SK-N-SH (cell line): ENCODE data around the gene TRIM8. TPM values are rescaled to one million over a fixed set of nuclear protein-coding genes. Genes with fewer than 3 reads are reported as not detected.

Experiments used
- CTCF ChIA-PET: fragments of 300-600, 350-600 bp; formaldehyde crosslinking; extraction: SDS; loops from one replicate; lab custom pipeline; 2021; lab: Yijun Ruan, JAX
- POLR2A ChIA-PET: fragments of 350-600 bp; sonication (Branson Sonifier 250); formaldehyde crosslinking; extraction: SDS; loops from one replicate; lab custom pipeline; 2020; ENCODE audit warnings: antibody characterized with exemption, inconsistent platforms; lab: Yijun Ruan, JAX
- DNase-seq: peaks from one replicate; pipeline ENCODE4 v3.0.0; 2012
- H2AFZ ChIP-seq: fragments of 200-600 bp; sonication (generic); 2 replicates; pipeline ENCODE4 v1.8.1; 2016; ENCODE audit warnings: antibody characterized with exemption, mild to moderate bottlenecking, low read depth
- H3F3A ChIP-seq: fragments of 200-600 bp; sonication (generic); replicated peaks from 2 replicates; pipeline ENCODE3; 2016; ENCODE audit warnings: antibody characterized with exemption, mild to moderate bottlenecking; ENCODE audit not compliant: insufficient read depth
- H3K27ac ChIP-seq, 2 experiments: fragments of 200-500 bp in 1 of 2; fragments of 200-600 bp in 1 of 2; sonication (Bioruptor generic) in 1 of 2; sonication (generic), shearing (Covaris generic) in 1 of 2; 2 replicates each; pipeline versions ENCODE4 v1.5.1 to v1.6.1; 2014 to 2016; ENCODE audit warnings: low read depth in 2 of 2, inconsistent platforms in 1 of 2, low read length in 1 of 2, mild to moderate bottlenecking in 1 of 2, mixed read lengths in 1 of 2
- H3K27me3 ChIP-seq: fragments of 200-600 bp; sonication (generic), shearing (Covaris generic); 2 replicates; pipeline ENCODE4 v1.6.1; 2016; ENCODE audit warnings: mixed run types; ENCODE audit not compliant: insufficient read depth
- H3K36me3 ChIP-seq, 2 experiments: fragments of 200-500 bp in 1 of 2; fragments of 200-600 bp in 1 of 2; sonication (Bioruptor generic) in 1 of 2; sonication (generic) in 1 of 2; replicated peaks in 1 of 2; 2 replicates each; pipeline versions ENCODE3 to v1.5.1; 2014 to 2016; ENCODE audit warnings: low read length in 1 of 2, mild to moderate bottlenecking in 1 of 2; ENCODE audit not compliant: insufficient read depth in 2 of 2, control insufficient read depth in 1 of 2
- H3K4me1 ChIP-seq, 2 experiments: fragments of 200-500 bp in 1 of 2; fragments of 200-600 bp in 1 of 2; sonication (Bioruptor generic) in 1 of 2; sonication (generic), shearing (Covaris generic) in 1 of 2; 2 replicates each; pipeline versions ENCODE4 v1.5.1 to v1.6.1; 2014 to 2016; ENCODE audit warnings: low read depth in 1 of 2, low read length in 1 of 2, mixed run types in 1 of 2; ENCODE audit not compliant: insufficient read depth in 2 of 2, control insufficient read depth in 1 of 2
- H3K4me2 ChIP-seq: fragments of 200-600 bp; sonication (generic), shearing (Covaris generic); 2 replicates; pipeline ENCODE4 v1.6.1; 2017; ENCODE audit warnings: mixed run types
- H3K4me3 ChIP-seq, 2 experiments: fragments of 200-500 bp in 1 of 2; fragments of 200-600 bp in 1 of 2; sonication (Bioruptor generic) in 1 of 2; sonication (generic), shearing (Covaris generic) in 1 of 2; 2 replicates each; pipeline versions ENCODE4 v1.5.1 to v1.8.1; 2014 to 2016; ENCODE audit warnings: low read depth in 2 of 2, inconsistent platforms in 1 of 2, low read length in 1 of 2, mild to moderate bottlenecking in 1 of 2, mixed read lengths in 1 of 2, moderate library complexity in 1 of 2
- H3K79me2 ChIP-seq: fragments of 200-600 bp; sonication (generic); 2 replicates; pipeline ENCODE4 v1.8.1; 2017; ENCODE audit warnings: mild to moderate bottlenecking; ENCODE audit not compliant: insufficient read depth
- H3K9ac ChIP-seq: fragments of 200-600 bp; sonication (generic); 2 replicates; pipeline ENCODE4 v1.6.1; 2017; ENCODE audit warnings: mixed run types
- H3K9me2 ChIP-seq: fragments of 200-600 bp; sonication (generic); 2 replicates; pipeline ENCODE4 v1.6.1; 2017; ENCODE audit warnings: mixed run types
- H3K9me3 ChIP-seq: fragments of 200-600 bp; sonication (generic); 2 replicates; pipeline ENCODE4 v1.6.1; 2017; ENCODE audit warnings: mixed run types, mild to moderate bottlenecking, moderate library complexity
- H4K20me1 ChIP-seq: fragments of 200-600 bp; sonication (generic); 2 replicates; pipeline ENCODE4 v1.6.1; 2017; ENCODE audit warnings: mild to moderate bottlenecking, mixed run types; ENCODE audit not compliant: insufficient read depth
- FOSL2 ChIP-seq: IDR thresholded peaks from 2 replicates; pipeline ENCODE4 v1.4.0; 2012; ENCODE audit warnings: low read depth, mild to moderate bottlenecking, moderate library complexity, borderline replicate concordance
- FOXJ3 ChIP-seq: sonication (generic); formaldehyde crosslinking; IDR thresholded peaks from 2 replicates; pipeline ENCODE4 v1.5.1; 2020; ENCODE audit warnings: mild to moderate bottlenecking, missing genetic modification reagents
- FOXM1 ChIP-seq: IDR thresholded peaks from 2 replicates; pipeline ENCODE4 v1.4.0; 2012; ENCODE audit warnings: low read depth, mild to moderate bottlenecking
- GABPA ChIP-seq: IDR thresholded peaks from 2 replicates; pipeline ENCODE4 v1.4.0; 2012; ENCODE audit warnings: low read depth, mild to moderate bottlenecking
- IRF3 ChIP-seq: fragments of 150-350 bp; IDR thresholded peaks from 2 replicates; pipeline ENCODE4 v1.6.1; 2016; ENCODE audit warnings: mild to moderate bottlenecking, low read depth, low read length
- JUND ChIP-seq: IDR thresholded peaks from 2 replicates; pipeline ENCODE4 v1.4.0; 2012
- MAX ChIP-seq: IDR thresholded peaks from 2 replicates; pipeline ENCODE4 v1.4.0; 2012; ENCODE audit warnings: low read depth
- POLR2AphosphoS5 ChIP-seq: IDR thresholded peaks from 2 replicates; pipeline ENCODE4 v1.6.1; 2012; ENCODE audit warnings: low read depth, low read length
- RAD21 ChIP-seq: IDR thresholded peaks from 2 replicates; pipeline ENCODE4 v1.6.1; 2012; ENCODE audit warnings: mild to moderate bottlenecking, low read length
- RFX5 ChIP-seq: IDR thresholded peaks from 2 replicates; pipeline ENCODE4 v1.6.1; 2012; ENCODE audit warnings: mild to moderate bottlenecking, improper control_type of control experiment, low read length
- RXRA ChIP-seq: IDR thresholded peaks from 2 replicates; pipeline ENCODE4 v1.4.0; 2012; ENCODE audit warnings: low read depth, mild to moderate bottlenecking, borderline replicate concordance
- SIN3A ChIP-seq: IDR thresholded peaks from 2 replicates; pipeline ENCODE4 v1.6.1; 2012; ENCODE audit warnings: low read depth, mild to moderate bottlenecking, low read length, moderate library complexity, borderline replicate concordance
- SMC3 ChIP-seq: IDR thresholded peaks from 2 replicates; pipeline ENCODE4 v1.6.1; 2012; ENCODE audit warnings: low read depth, low read length, improper control_type of control experiment
- TCF12 ChIP-seq: IDR thresholded peaks from 2 replicates; pipeline ENCODE4 v1.4.0; 2012
- TEAD4 ChIP-seq: IDR thresholded peaks from 2 replicates; pipeline ENCODE4 v1.4.0; 2012; ENCODE audit warnings: mild to moderate bottlenecking, borderline replicate concordance; ENCODE audit not compliant: insufficient read depth
- YY1 ChIP-seq: IDR thresholded peaks from 2 replicates; pipeline ENCODE4 v1.4.0; 2012; ENCODE audit warnings: low read depth, mild to moderate bottlenecking
- WGBS: methylation state at CpG from one replicate; pipeline ENCODE4 v1.1.6; 2017; ENCODE audit warnings: low lambda C conversion rate; 5-methylcytosine and 5-hydroxymethylcytosine counted together
- polyA plus RNA-seq, 3 experiments: library from polyadenylated mRNA; depleted of rRNA; stranded (reverse); fragments of >200 nt; gene quantifications; 2 replicates each; pipeline ENCODE4 v1.2.3, GENCODE V29; 2012
- TF ChIP-seq, protein P1 (sequence below): IDR thresholded peaks from 2 replicates; pipeline ENCODE4; 2012
- TF ChIP-seq, protein P2 (sequence below): fragments of 200-600 bp; sonication (generic); IDR thresholded peaks from 2 replicates; pipeline ENCODE4 v1.6.1; 2017; ENCODE audit warnings: antibody characterized with exemption, mild to moderate bottlenecking, moderate library complexity
- TF ChIP-seq, protein P3 (sequence below): IDR thresholded peaks from 2 replicates; pipeline ENCODE4 v1.4.0; 2012; ENCODE audit warnings: low read depth, borderline replicate concordance

TRIM8 gene
- polyA plus RNA-seq, 1 of the 3 experiments (the other 2 are of a cell fraction): 108 TPM

- peaks cover 37% of the 10 kb centered on the region for H3F3A ChIP-seq
- peaks cover 58% of the 10 kb centered on the region for H3K79me2 ChIP-seq
- no peaks in the 10 kb centered on the region for H3K9me2 ChIP-seq
- no peaks in the 10 kb centered on the region; the same call in 1 of the 2 replicates for H4K20me1 ChIP-seq
- ChIA-PET CTCF (interaction anchor here (1.3 to 1.8 kb wide), 3 partner anchors 26 to 34 kb away, joined by 4 to 5 read pairs (median 4); no protein-coding TSS in a partner anchor), POLR2A (no interaction called here)
- H3K4me3 ChIP-seq: no peak overlapping the region
- no peaks in the 10 kb centered on the region for H3K27me3 ChIP-seq
- TF ChIP-seq, protein P1, sequence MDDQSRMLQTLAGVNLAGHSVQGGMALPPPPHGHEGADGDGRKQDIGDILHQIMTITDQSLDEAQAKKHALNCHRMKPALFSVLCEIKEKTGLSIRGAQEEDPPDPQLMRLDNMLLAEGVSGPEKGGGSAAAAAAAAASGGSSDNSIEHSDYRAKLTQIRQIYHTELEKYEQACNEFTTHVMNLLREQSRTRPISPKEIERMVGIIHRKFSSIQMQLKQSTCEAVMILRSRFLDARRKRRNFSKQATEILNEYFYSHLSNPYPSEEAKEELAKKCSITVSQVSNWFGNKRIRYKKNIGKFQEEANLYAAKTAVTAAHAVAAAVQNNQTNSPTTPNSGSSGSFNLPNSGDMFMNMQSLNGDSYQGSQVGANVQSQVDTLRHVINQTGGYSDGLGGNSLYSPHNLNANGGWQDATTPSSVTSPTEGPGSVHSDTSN: peak; percentile 34; the same call in 1 of the 2 replicates
- no peak for TF ChIP-seq MAX
- no peak for TF ChIP-seq GABPA
- peak; percentile 64; the same call in 1 of the 2 replicates for TF ChIP-seq YY1
- TF ChIP-seq SIN3A: no peak
- TF ChIP-seq, protein P2, sequence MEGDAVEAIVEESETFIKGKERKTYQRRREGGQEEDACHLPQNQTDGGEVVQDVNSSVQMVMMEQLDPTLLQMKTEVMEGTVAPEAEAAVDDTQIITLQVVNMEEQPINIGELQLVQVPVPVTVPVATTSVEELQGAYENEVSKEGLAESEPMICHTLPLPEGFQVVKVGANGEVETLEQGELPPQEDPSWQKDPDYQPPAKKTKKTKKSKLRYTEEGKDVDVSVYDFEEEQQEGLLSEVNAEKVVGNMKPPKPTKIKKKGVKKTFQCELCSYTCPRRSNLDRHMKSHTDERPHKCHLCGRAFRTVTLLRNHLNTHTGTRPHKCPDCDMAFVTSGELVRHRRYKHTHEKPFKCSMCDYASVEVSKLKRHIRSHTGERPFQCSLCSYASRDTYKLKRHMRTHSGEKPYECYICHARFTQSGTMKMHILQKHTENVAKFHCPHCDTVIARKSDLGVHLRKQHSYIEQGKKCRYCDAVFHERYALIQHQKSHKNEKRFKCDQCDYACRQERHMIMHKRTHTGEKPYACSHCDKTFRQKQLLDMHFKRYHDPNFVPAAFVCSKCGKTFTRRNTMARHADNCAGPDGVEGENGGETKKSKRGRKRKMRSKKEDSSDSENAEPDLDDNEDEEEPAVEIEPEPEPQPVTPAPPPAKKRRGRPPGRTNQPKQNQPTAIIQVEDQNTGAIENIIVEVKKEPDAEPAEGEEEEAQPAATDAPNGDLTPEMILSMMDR: no peak
- TF ChIP-seq FOSL2: peak; percentile 79
- TF ChIP-seq POLR2AphosphoS5: peak; percentile 27; the same call in 1 of the 2 replicates
- TF ChIP-seq, protein P3, sequence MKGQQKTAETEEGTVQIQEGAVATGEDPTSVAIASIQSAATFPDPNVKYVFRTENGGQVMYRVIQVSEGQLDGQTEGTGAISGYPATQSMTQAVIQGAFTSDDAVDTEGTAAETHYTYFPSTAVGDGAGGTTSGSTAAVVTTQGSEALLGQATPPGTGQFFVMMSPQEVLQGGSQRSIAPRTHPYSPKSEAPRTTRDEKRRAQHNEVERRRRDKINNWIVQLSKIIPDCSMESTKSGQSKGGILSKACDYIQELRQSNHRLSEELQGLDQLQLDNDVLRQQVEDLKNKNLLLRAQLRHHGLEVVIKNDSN: 0 out of 2 replicates have a peak, but pooled peaks have one; percentile 40
- no peak for TF ChIP-seq IRF3
- no peak for TF ChIP-seq RAD21
- no peak for TF ChIP-seq RFX5
- no peak for TF ChIP-seq RXRA
- no peak for TF ChIP-seq FOXM1
- TF ChIP-seq TCF12: peak; percentile 80
- no peak for TF ChIP-seq TEAD4
- no peak for TF ChIP-seq FOXJ3 (CRISPR knock-in tag)
- TF ChIP-seq JUND: peak; percentile 76
- no peak for TF ChIP-seq SMC3
- no peaks in the 10 kb centered on the region for H3K9me3 ChIP-seq
- 60% methylated on average over 6 of the region's 6 CpGs for WGBS
- H3K4me1 ChIP-seq: peaks cover 2 to 9% of the 10 kb centered on the region in 2 experiments; a peak in 3 of 4 replicates
- peak overlapping the region; percentile 49 for H3K4me2 ChIP-seq
- H2AFZ ChIP-seq: no peak overlapping the region
- peaks cover 0 to 1% of the 10 kb centered on the region in 2 experiments for H3K36me3 ChIP-seq
- H3K27ac ChIP-seq: peak overlapping the region in 1 of 2 experiments; percentile 83; a peak in 3 of 4 replicates
- H3K9ac ChIP-seq: peak overlapping the region; percentile 32; the same call in 1 of the 2 replicates
- no peak for DNase-seq
Measured at GRCh38 chr10:102704915-102705314, 60.6 kb downstream of the TRIM8 start.
